Ascending aorta (tissue), 2 donors: ENCODE measurements around the gene P2RX7. TPM values are rescaled to one million over a fixed set of nuclear protein-coding genes. Genes with fewer than 3 reads are reported as not detected.

Experiments
- DNase-seq, 2 donors: peaks; one replicate each; pipeline ENCODE4 v3.0.0-alpha.2; 2019; ENCODE audit warnings: low spot score in 2 of 2
- H3K27ac ChIP-seq, 2 donors: fragments of 200-600 bp; sonication (generic); one replicate each; pipeline ENCODE4 v1.5.1; 2016 to 2017; ENCODE audit warnings: mild to moderate bottlenecking in 1 of 2
- H3K27me3 ChIP-seq: fragments of 200-600 bp; sonication (generic); one replicate; pipeline ENCODE4 v1.5.1; 2017
- H3K36me3 ChIP-seq, 2 donors: fragments of 200-600 bp; sonication (generic); one replicate each; pipeline ENCODE4 v1.5.1; 2016
- H3K4me1 ChIP-seq, 2 donors: fragments of 200-600 bp; sonication (generic); one replicate each; pipeline ENCODE4 v1.5.1; 2016 to 2017; ENCODE audit warnings: mild to moderate bottlenecking in 1 of 2
- H3K4me3 ChIP-seq, 2 donors: fragments of 200-600 bp; sonication (generic); one replicate each; pipeline ENCODE4 v1.5.1; 2016 to 2017; ENCODE audit warnings: mild to moderate bottlenecking in 1 of 2
- H3K9me3 ChIP-seq, 2 donors: fragments of 200-600 bp; sonication (generic); one replicate each; pipeline ENCODE4 v1.5.1; 2016
- CTCF ChIP-seq, 3 experiments: fragments of 200-600 bp in 2 of 3; fragments of 450-650 bp in 1 of 3; sonication (generic) in 2 of 3; IDR thresholded peaks; one replicate each; pipeline ENCODE4 v1.5.1; 2016 to 2019; ENCODE audit warnings: antibody characterized with exemption in 3 of 3, mild to moderate bottlenecking in 1 of 3, moderate library complexity in 1 of 3
- intact Hi-C: fragments of 100-400 bp; cut with DNase I; formaldehyde crosslinking; loops from one replicate; pipeline ENCODE4 v1.15.1; 2023
- total RNA-seq: library from RNA; depleted of rRNA; stranded (reverse); fragments of >200 nt; gene quantifications from one replicate; pipeline ENCODE4 v1.1.0, GENCODE V29; 2016

The P2RX7 gene
- total RNA-seq, 1 donor from 2014 or later = 1.1 TPM

GRCh38 chr12:121233628-121234020 is 100.9 kb downstream of the P2RX7 start:
- Histone ChIP-seq H3K4me3 (no peak overlapping the region), H3K27ac (no peak overlapping the region), H3K9me3 (no peaks in the 10 kb centered on the region), H3K36me3 (peaks cover 8 to 40% of the 10 kb centered on the region in 2 donors), H3K27me3 (no peaks in the 10 kb centered on the region), H3K4me1 (no peaks in the 10 kb centered on the region)
- intact Hi-C loops = no loop called here
- no peak for DNase-seq
- TF ChIP-seq CTCF (IDR thresholded peaks at IDR 0.05) = no peak

GRCh38 chr12:121236776-121237175 is 104.1 kb downstream of the P2RX7 start:
- Histone ChIP-seq H3K4me1 (peaks cover 4 to 10% of the 10 kb centered on the region in 2 donors), H3K36me3 (peaks cover 0 to 33% of the 10 kb centered on the region in 2 donors), H3K27me3 (no peaks in the 10 kb centered on the region), H3K9me3 (no peaks in the 10 kb centered on the region), H3K4me3 (no peak overlapping the region), H3K27ac (no peak overlapping the region)
- intact Hi-C loops = no loop called here
- no peak for TF ChIP-seq CTCF (IDR thresholded peaks at IDR 0.05)
- no peak for DNase-seq

- intact Hi-C loops = no loop called here
- no peak for TF ChIP-seq CTCF (IDR thresholded peaks at IDR 0.05)
Observed at GRCh38 chr12:121237415-121237814, 104.7 kb downstream of the P2RX7 start.

More at GRCh38 chr12:121237415-121237814, 104.7 kb downstream of the P2RX7 start:
- no peak overlapping the region for H3K27ac ChIP-seq
- no peaks in the 10 kb centered on the region for H3K27me3 ChIP-seq
- DNase-seq = peak in 1 of 2 donors; percentile 53
- H3K4me3 ChIP-seq = no peak overlapping the region
- H3K36me3 ChIP-seq = peaks cover 0 to 27% of the 10 kb centered on the region in 2 donors
- no peaks in the 10 kb centered on the region for H3K9me3 ChIP-seq
- H3K4me1 ChIP-seq = peaks cover 4 to 10% of the 10 kb centered on the region in 2 donors

Other genes starting within 250 kb of the P2RX7 start
- gene SPPL3, start 228.5 kb upstream of the P2RX7 start, total RNA-seq = 20.4 TPM
- gene HNF1A, start 154.3 kb upstream of the P2RX7 start, total RNA-seq = not detected
- gene C12orf43, start 116.4 kb upstream of the P2RX7 start, total RNA-seq = 47.1 TPM
- not detected for gene OASL, start 93.6 kb upstream of the P2RX7 start, total RNA-seq
- 4.3 TPM for gene P2RX4, start 77.3 kb downstream of the P2RX7 start, total RNA-seq
- gene CAMKK2, start 163.8 kb downstream of the P2RX7 start, total RNA-seq = 36.9 TPM
- 58.8 TPM for gene ANAPC5, start 219.5 kb downstream of the P2RX7 start, total RNA-seq